Activated naive CD8-positive, alpha-beta T cell treated with anti-CD3 and anti-CD28 coated beads, Interleukin-2, amount 50 U/mL, for 24 hours (primary cell): Measurements from ENCODE around the gene ZNF276.

Source experiments
- ATAC-seq: fragments of 150-1000 bp; cut with Tn5 transposase; one replicate; pipeline ENCODE4 v1.10.0; 2021
- DNase-seq: peaks from one replicate; pipeline ENCODE4 v3.0.0; 2021
- H3K27ac Mint-ChIP-seq: one replicate; pipeline ENCODE4 v1.8.0; 2021; ENCODE audit warnings: mild to moderate bottlenecking, mixed read lengths
- H3K27me3 Mint-ChIP-seq: one replicate; pipeline ENCODE4 v1.8.0; 2021; ENCODE audit warnings: mixed read lengths
- H3K36me3 Mint-ChIP-seq: one replicate; pipeline ENCODE4 v1.8.0; 2021; ENCODE audit warnings: low read depth, mixed read lengths
- H3K4me1 Mint-ChIP-seq: one replicate; pipeline ENCODE4 v1.8.0; 2021; ENCODE audit warnings: mixed read lengths
- H3K4me3 Mint-ChIP-seq: one replicate; pipeline ENCODE4 v1.8.0; 2021; ENCODE audit warnings: mild to moderate bottlenecking, moderate library complexity, mixed read lengths
- H3K9me3 Mint-ChIP-seq: one replicate; pipeline ENCODE4 v1.8.0; 2021; ENCODE audit warnings: mixed read lengths

Gene ZNF276

DNA sequence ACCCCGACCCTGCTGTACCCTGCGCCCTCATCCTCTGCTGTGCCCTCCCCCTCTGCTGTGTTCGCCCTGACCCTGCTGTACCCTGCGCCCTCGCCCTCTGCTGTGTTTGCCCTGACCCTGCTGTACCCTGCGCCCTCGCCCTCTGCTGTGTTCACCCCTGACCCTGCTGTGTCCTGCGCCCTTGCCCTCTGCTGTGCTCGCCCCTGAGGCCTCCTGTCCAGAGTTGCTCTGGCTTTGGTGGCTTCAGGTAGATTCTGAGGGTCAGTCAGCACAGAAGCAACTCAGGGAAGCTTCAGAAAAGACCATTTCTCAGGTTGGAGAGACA lies 11.5 kb downstream of the ZNF276 start:
- ATAC-seq (no peak), DNase-seq (no peak)
- Mint-ChIP-seq H3K4me1 (peaks cover 28% of the 10 kb centered on the region), H3K9me3 (no peaks in the 10 kb centered on the region), H3K27ac (no peak overlapping the region), H3K36me3 (peaks cover 55% of the 10 kb centered on the region), H3K4me3 (no peak overlapping the region), H3K27me3 (no peaks in the 10 kb centered on the region)

DNA sequence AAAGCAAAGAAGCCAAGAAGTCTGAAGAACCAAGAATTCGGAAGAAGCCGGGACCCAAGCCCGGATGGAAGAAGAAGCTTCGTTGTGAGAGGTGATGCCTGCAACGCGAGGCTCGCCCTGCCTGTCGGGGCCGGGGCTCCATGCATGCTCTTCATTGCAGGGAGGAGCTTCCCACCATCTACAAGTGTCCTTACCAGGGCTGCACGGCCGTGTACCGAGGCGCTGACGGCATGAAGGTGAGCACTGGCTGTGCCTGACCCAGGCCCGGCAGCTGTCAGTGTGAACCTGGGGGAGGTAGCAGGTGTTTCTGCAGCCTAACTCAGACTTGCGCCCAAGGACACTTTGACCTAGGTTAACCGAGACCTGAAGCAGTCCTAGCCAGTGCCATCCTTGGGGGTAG lies 12.0 kb downstream of the ZNF276 start:
- no peaks in the 10 kb centered on the region for H3K9me3 Mint-ChIP-seq
- H3K4me3 Mint-ChIP-seq: no peak overlapping the region
- H3K4me1 Mint-ChIP-seq: peaks cover 29% of the 10 kb centered on the region
- ATAC-seq (no peak), DNase-seq (no peak)
- H3K27ac Mint-ChIP-seq: no peak overlapping the region
- H3K36me3 Mint-ChIP-seq: peaks cover 54% of the 10 kb centered on the region
- no peaks in the 10 kb centered on the region for H3K27me3 Mint-ChIP-seq

DNA sequence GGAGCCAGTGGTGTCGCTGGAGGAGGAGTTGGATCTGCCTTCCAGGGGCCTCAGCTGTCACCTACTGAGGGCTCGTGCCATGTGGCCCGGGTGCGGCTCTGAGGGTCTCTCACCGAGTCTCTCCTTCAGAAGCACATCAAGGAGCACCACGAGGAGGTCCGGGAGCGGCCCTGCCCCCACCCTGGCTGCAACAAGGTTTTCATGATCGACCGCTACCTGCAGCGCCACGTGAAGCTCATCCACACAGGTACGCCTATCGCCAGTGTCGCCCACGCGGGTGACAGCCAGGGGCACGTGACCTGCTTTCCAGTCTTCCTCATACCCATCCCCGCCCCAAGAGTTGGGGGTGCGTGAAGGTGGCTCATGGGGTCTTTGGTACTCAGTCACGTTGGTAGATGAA lies 12.5 kb downstream of the ZNF276 start:
- Mint-ChIP-seq H3K27me3 (no peaks in the 10 kb centered on the region), H3K36me3 (peaks cover 55% of the 10 kb centered on the region), H3K9me3 (no peaks in the 10 kb centered on the region), H3K4me3 (no peak overlapping the region), H3K4me1 (peaks cover 27% of the 10 kb centered on the region), H3K27ac (no peak overlapping the region)
- DNase-seq (no peak), ATAC-seq (no peak)

DNA sequence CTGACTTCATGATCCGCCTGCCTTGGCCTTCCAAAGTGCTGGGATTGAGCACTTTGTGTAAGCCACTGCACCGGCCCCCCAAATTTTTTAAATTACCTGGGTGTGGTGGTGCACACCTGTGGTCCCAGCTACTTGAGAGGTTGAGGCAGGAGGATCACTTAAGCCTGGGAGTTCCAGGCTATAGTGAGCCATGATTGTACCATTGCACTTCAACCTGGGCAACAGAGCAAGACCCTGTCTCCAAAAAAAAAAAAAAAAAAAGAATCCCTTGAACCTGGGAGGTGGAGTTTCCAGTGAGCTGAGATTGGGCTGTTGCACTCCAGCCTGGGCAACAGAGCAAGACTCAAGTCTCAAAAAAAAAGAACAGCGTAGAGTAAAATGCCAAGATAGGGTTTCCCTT lies 15.2 kb downstream of the ZNF276 start:
- Mint-ChIP-seq H3K27me3 (no peaks in the 10 kb centered on the region), H3K4me1 (peaks cover 24% of the 10 kb centered on the region), H3K27ac (no peak overlapping the region), H3K36me3 (peaks cover 56% of the 10 kb centered on the region), H3K9me3 (no peaks in the 10 kb centered on the region), H3K4me3 (peak overlapping the region; percentile 32)
- DNase-seq (no peak), ATAC-seq (no peak)

DNA sequence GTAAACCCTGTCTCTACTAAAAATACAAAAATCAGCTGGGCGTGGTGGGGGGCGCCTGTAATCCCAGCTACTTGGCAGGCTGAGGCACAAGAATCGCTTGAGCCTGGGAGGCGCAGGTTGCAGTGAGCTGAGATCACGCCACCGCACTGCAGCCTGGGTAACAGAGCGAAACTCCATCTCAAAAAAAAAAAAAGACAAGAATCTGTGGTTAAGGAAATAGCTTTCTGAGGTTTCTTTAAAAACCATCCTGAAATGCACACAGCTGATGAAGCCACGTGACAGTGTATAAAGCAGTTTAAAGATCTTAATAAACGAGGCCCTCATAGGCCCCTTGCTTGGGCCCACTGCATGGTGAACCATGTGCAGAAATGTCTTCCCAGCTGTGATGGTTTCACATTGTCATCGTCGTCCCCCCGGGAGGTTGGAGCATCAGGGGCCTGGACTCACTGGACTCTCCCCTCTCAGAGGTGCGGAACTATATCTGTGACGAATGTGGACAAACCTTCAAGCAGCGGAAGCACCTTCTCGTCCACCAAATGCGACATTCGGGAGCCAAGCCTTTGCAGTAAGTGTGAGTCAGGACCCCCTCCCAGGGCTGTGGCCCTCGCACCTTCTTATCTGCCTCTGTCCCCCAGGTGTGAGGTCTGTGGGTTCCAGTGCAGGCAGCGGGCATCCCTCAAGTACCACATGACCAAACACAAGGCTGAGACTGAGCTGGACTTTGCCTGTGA lies 16.2 kb downstream of the ZNF276 start:
- H3K36me3 Mint-ChIP-seq: peaks cover 52% of the 10 kb centered on the region
- H3K4me3 Mint-ChIP-seq: no peak overlapping the region
- ATAC-seq (peak; percentile 16), DNase-seq (no peak)
- no peaks in the 10 kb centered on the region for H3K27me3 Mint-ChIP-seq
- peak overlapping the region; percentile 39 for H3K27ac Mint-ChIP-seq
- H3K4me1 Mint-ChIP-seq: peaks cover 20% of the 10 kb centered on the region
- no peaks in the 10 kb centered on the region for H3K9me3 Mint-ChIP-seq

DNA sequence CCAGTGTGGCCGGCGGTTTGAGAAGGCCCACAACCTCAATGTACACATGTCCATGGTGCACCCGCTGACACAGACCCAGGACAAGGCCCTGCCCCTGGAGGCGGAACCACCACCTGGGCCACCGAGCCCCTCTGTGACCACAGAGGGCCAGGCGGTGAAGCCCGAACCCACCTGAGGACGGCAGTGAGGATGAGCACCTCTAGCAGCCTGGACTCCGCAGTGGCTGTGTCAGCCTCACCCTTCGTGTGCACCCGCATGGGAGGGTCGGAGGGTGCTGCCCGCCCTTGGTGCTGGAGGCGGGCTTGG lies 16.7 kb downstream of the ZNF276 start:
- no peaks in the 10 kb centered on the region for H3K27me3 Mint-ChIP-seq
- H3K4me3 Mint-ChIP-seq: no peak overlapping the region
- peak; percentile 4 for ATAC-seq
- DNase-seq: no peak
- H3K4me1 Mint-ChIP-seq: peaks cover 21% of the 10 kb centered on the region
- no peaks in the 10 kb centered on the region for H3K9me3 Mint-ChIP-seq
- H3K36me3 Mint-ChIP-seq: peaks cover 55% of the 10 kb centered on the region
- peak overlapping the region; percentile 39 for H3K27ac Mint-ChIP-seq

DNA sequence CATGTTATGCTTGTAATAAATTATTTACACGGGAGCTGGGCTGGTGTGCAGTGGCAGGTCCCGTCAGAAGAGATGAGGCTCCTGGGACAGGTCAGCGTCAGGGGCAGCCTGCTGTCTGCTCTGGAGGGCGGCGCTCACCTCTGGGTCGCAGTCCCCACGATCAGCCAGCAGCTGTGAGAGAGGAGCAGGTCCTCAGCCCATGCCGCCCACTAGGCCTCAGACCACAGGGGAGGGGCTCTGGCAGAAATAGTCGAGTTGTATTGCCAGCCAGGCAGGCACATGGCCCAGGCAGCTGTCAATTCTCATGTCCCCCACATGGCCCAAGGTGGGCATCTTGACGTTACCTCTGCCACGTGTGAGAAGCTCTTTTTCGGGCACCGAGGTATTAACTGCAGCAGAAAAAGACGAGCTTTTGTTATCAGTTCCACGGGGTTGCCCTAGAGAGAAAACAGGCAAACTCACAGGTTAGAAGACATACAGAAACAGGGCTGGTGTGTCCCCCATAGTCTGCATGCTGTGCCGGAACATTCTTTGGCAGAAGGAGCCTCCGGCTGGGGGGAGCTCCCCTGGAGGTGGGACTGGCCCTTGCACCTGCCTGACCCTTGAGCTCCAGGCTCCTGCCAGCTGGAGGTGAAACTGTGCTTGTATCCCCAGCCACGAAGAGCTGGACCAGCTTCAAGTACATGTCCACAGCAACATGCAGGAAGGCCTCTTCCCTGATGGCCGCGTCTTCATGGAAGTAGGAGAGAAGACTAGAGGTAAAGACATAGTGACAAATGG lies 17.4 kb downstream of the ZNF276 start:
- peaks cover 23% of the 10 kb centered on the region for H3K4me1 Mint-ChIP-seq
- peaks cover 57% of the 10 kb centered on the region for H3K36me3 Mint-ChIP-seq
- DNase-seq: no peak
- H3K27ac Mint-ChIP-seq: peak overlapping the region; percentile 22
- no peaks in the 10 kb centered on the region for H3K27me3 Mint-ChIP-seq
- H3K4me3 Mint-ChIP-seq: peak overlapping the region; percentile 6
- no peaks in the 10 kb centered on the region for H3K9me3 Mint-ChIP-seq
- ATAC-seq: peak; percentile 20

DNA sequence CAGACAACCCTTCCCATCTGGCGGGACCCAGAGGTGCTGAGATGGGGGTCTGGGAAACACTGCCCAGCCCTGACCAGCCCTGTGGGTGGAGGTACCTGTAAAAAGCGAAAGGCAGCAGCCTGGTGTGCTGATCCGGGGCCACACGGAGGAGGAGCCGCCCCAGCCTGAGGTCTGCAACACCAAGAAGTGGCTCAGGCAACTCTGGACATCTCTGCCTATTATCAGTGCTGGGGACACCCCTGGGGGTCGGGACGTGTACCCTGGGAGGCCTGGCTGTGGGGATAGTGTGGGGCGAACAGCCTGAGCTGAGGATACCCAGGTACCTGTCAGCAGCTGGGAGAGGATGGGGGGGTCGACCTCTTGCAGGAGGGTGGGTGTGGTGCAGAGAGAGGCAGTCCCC lies 18.0 kb downstream of the ZNF276 start:
- Mint-ChIP-seq H3K36me3 (peaks cover 53% of the 10 kb centered on the region), H3K27me3 (no peaks in the 10 kb centered on the region)

DNA sequence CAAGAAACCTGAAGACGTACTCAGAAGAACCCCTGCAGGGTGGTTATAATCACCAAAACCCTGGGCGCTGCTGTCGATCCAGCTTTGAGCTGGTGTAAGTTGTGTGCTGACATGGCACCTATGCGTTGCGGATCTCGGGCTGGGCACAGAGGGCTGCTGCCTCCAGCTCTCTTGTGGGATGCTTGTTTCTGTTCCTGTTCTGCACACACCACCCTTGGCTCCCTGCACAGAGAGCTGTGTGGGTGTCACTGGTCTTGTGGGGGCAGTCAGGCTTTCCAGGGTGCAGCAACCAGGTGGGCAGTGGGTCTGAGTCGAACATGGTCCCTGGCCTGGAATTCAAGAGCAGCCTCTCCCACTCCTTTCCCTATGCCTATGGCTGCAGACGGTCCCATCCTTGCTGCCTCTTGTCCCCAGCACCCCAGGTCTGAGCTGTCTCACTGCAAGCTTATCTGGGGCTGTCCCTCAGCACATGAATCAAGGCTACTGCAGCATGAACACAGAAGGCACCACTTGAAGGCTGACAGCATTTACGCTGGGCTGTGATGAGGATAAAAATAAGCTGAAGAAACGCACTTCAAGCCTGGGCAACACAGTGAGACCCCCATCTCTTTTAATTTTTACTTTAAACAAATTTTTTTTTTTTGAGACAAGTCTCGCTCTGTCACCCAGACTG lies 20.1 kb downstream of the ZNF276 start:
- DNase-seq (no peak), ATAC-seq (peak; percentile 20)
- H3K9me3 Mint-ChIP-seq: no peaks in the 10 kb centered on the region
- H3K27ac Mint-ChIP-seq: no peak overlapping the region
- H3K27me3 Mint-ChIP-seq: no peaks in the 10 kb centered on the region
- H3K36me3 Mint-ChIP-seq: peaks cover 40% of the 10 kb centered on the region
- H3K4me1 Mint-ChIP-seq: peaks cover 19% of the 10 kb centered on the region
- H3K4me3 Mint-ChIP-seq: no peak overlapping the region

More for the DNA sequence above, 18.0 kb downstream of the ZNF276 start:
- Mint-ChIP-seq H3K4me3 (peak overlapping the region; percentile 6), H3K27ac (no peak overlapping the region), H3K9me3 (no peaks in the 10 kb centered on the region), H3K4me1 (peaks cover 23% of the 10 kb centered on the region)
- no peak for DNase-seq
- ATAC-seq: no peak

DNA sequence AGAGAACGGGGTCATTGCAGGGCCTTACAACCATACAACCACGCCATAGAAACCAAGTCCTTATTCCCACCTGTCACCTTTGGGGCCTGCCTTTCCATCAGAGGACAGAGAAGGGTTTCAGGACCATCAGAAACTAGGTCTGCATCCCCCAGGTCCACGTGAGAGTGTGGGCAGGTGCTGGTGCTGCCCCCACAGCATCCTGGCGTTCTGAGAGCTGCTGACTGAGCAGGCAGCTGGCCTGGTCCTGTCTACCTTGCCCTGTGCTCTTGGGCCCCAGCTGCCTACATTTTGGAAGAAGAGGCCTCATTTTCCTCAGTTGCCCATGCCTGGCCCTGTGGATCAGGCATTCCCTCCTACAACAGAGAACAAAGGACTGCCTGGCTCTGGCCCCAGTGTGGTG lies 21.6 kb downstream of the ZNF276 start:
- no peaks in the 10 kb centered on the region for H3K27me3 Mint-ChIP-seq

DNA sequence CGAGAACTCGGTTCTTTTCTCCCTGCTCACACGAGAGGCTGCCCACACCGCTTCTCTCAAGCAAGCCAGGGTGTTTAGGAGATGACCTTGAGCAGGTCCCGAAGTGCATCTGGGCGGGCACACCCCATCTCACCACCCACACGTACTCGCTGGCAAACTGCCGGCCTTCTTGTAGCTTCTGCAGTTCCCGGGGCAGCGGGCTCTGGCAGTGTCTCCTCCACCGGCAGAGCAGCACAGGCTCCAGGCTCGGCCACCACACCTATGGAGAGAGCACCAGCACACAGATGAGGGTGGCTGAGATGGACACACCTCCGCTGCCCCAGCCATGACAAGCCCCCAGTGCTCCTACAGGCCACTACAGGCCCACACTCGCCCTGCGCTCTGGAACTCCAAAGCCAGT lies 23.5 kb downstream of the ZNF276 start:
- no peak for DNase-seq
- Mint-ChIP-seq H3K27me3 (no peaks in the 10 kb centered on the region), H3K4me3 (no peak overlapping the region), H3K9me3 (no peaks in the 10 kb centered on the region), H3K27ac (no peak overlapping the region), H3K4me1 (peaks cover 8% of the 10 kb centered on the region), H3K36me3 (peaks cover 39% of the 10 kb centered on the region)
- no peak for ATAC-seq

More for the DNA sequence above, 21.6 kb downstream of the ZNF276 start:
- peaks cover 7% of the 10 kb centered on the region for H3K4me1 Mint-ChIP-seq
- no peak for DNase-seq
- peak overlapping the region; percentile 60 for H3K27ac Mint-ChIP-seq
- no peaks in the 10 kb centered on the region for H3K9me3 Mint-ChIP-seq
- H3K36me3 Mint-ChIP-seq: peaks cover 33% of the 10 kb centered on the region
- H3K4me3 Mint-ChIP-seq: no peak overlapping the region
- ATAC-seq: no peak

DNA sequence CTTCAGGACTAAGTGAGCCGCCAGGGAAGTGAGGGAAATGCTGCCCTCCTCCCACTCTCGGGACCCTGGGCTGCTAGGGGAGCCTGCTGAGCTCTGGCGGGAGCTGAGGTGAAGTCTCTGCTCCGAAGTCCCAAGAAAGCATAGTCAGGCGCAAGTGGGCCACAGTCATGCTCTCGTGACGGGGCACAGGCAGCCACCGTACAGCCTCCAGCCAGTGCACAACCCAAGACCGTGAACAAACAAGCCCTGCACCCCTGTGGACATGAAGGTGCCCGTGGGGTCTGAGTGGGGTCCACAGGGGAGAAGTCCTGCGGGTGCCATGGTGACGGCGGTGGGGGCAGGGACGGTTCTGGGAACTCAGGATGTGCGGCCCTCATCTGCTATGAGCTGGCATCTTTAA lies 24.7 kb downstream of the ZNF276 start:
- H3K36me3 Mint-ChIP-seq: peaks cover 39% of the 10 kb centered on the region
- peaks cover 8% of the 10 kb centered on the region for H3K4me1 Mint-ChIP-seq
- H3K4me3 Mint-ChIP-seq: no peak overlapping the region
- H3K27ac Mint-ChIP-seq: no peak overlapping the region
- no peaks in the 10 kb centered on the region for H3K27me3 Mint-ChIP-seq
- ATAC-seq (no peak), DNase-seq (no peak)
- H3K9me3 Mint-ChIP-seq: no peaks in the 10 kb centered on the region

DNA sequence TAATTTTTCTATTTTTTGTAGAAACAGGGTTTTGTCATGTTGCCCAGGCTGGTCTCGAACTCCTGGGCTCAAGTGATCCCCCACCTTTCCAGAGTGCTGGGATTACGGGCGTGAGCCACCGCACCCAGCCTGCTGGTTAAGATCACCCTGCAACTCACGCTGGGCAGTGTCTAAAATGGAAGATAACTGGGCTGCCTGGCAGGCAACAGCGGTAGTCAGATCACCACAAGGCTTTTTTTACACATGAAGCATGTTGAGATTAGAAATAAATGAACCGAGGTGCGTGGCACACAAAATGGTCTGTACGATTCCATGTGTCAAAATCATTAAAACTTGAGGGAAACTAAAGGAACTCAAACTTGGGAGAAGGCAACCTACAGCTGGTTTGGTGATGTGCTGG lies 26.7 kb downstream of the ZNF276 start:
- Mint-ChIP-seq H3K27ac (no peak overlapping the region), H3K4me1 (peaks cover 6% of the 10 kb centered on the region), H3K36me3 (peaks cover 40% of the 10 kb centered on the region), H3K9me3 (no peaks in the 10 kb centered on the region), H3K27me3 (no peaks in the 10 kb centered on the region), H3K4me3 (no peak overlapping the region)
- ATAC-seq (no peak), DNase-seq (no peak)

DNA sequence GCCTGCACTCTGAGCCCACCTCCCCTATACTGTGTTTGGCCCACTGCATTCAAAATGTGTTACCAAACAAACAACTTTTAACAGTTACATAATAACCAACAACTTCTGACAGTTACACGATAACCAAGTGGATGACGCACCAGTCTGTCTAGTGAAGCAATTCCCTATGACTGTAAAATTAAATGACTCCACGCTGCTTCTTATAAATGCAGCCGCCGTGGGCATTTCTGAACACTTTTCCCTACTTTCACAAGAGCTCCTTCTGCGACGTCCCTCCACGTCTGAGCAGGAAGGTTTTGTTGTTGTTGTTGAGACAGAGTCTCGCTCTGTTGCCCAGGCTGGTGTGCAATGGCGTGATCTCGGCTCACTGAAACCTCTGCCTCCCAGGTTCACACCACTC lies 27.6 kb downstream of the ZNF276 start:
- Mint-ChIP-seq H3K4me1 (peaks cover 2% of the 10 kb centered on the region), H3K36me3 (peaks cover 41% of the 10 kb centered on the region), H3K4me3 (no peak overlapping the region), H3K27me3 (no peaks in the 10 kb centered on the region), H3K9me3 (no peaks in the 10 kb centered on the region), H3K27ac (no peak overlapping the region)
- DNase-seq (no peak), ATAC-seq (no peak)

DNA sequence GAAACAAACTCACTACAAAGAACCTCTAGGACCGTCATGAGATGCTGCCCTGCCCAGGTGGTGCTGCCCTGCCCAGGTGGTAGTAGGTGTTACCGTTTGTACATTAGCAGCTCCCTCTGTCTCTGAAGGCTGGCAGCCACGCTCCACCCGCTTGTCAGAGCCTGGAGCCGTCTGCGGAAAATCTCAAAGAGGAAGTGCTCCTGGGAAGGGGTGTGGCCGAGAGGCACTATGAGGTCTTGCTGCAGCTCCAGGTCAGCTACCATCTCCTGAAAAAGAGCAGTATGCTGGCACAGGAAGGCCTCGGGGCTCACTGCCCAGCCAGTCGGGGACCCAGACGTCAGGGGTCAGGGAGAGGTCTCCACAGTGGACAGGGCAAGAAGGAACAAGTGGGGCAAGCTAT lies 28.3 kb downstream of the ZNF276 start:
- Mint-ChIP-seq H3K4me3 (no peak overlapping the region), H3K36me3 (peaks cover 42% of the 10 kb centered on the region), H3K27me3 (no peaks in the 10 kb centered on the region), H3K4me1 (peaks cover 2% of the 10 kb centered on the region), H3K27ac (no peak overlapping the region), H3K9me3 (no peaks in the 10 kb centered on the region)
- DNase-seq (no peak), ATAC-seq (no peak)
